ENCODE data around the gene KLHL29.

- TF ChIP-seq SMC3 (conservative IDR thresholded peaks at IDR 0.05; ENCODE audit: poor library complexity) (no peak), POLR2AphosphoS5 (IDR thresholded peaks at IDR 0.05) (no peak), RAD21 (conservative IDR thresholded peaks at IDR 0.05) (no peak)
- TF ChIP-seq, protein P1, sequence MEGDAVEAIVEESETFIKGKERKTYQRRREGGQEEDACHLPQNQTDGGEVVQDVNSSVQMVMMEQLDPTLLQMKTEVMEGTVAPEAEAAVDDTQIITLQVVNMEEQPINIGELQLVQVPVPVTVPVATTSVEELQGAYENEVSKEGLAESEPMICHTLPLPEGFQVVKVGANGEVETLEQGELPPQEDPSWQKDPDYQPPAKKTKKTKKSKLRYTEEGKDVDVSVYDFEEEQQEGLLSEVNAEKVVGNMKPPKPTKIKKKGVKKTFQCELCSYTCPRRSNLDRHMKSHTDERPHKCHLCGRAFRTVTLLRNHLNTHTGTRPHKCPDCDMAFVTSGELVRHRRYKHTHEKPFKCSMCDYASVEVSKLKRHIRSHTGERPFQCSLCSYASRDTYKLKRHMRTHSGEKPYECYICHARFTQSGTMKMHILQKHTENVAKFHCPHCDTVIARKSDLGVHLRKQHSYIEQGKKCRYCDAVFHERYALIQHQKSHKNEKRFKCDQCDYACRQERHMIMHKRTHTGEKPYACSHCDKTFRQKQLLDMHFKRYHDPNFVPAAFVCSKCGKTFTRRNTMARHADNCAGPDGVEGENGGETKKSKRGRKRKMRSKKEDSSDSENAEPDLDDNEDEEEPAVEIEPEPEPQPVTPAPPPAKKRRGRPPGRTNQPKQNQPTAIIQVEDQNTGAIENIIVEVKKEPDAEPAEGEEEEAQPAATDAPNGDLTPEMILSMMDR (IDR thresholded peaks at IDR 0.05; ENCODE audit: poor library complexity, severe bottlenecking) = no peak
Measured at GRCh38 chr2:23571085-23571484, 186.1 kb downstream of the KLHL29 start.
